G401.6 (cell line): ENCODE measurements around the gene ANKS1B.

Experiments
- FAIRE-seq: peaks from 2 replicates; lab custom pipeline; 2012; peaks lifted over from hg19 to GRCh38; lab: Jason Lieb, UNC

The ANKS1B gene

DNA sequence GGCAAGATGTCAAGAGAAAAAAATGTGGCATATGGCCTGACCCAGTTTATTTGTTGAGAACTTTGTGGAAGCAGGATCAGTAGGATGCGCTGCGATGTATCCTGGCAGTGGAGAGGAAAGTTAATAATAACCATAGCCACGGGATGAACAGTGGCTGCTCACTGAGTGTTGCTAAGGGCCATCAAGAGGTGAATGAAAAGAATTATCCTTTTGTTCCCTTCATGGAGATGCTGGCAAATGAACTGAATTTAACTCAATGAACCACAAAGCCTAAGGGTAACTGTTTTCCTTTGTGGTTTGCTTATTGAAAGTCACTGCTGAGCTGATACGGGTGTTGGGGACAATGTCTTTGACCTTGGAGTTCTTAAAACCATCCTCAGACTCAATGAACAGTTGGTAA lies 863.2 kb downstream of the ANKS1B start:
- no peak for FAIRE-seq

GRCh38 chr12:99119943-99120342 lies 864.8 kb downstream of the ANKS1B start:
- no peak for FAIRE-seq

GRCh38 chr12:99119449-99119848 lies 865.3 kb downstream of the ANKS1B start:
- no peak for FAIRE-seq

DNA sequence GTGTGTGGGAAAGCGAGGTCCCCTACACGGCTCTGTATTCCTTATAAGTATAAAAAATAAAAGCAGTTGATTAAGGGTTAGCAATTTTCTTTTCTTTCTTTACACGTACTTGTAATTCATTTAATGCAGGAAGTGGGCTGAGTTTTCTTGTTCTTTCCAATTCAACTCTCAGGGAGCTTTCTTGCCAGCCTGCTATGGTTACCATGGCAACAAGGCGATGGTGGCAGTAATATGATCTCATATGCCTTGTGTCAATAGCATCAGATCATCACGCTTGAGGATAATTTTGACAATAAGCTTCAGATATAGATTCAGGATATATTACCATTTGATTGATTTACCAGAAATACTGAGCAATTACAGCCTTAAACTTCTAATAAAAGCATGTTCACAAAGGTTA lies 873.1 kb downstream of the ANKS1B start:
- no peak for FAIRE-seq

GRCh38 chr12:99110868-99111267 lies 873.9 kb downstream of the ANKS1B start:
- no peak for FAIRE-seq

DNA sequence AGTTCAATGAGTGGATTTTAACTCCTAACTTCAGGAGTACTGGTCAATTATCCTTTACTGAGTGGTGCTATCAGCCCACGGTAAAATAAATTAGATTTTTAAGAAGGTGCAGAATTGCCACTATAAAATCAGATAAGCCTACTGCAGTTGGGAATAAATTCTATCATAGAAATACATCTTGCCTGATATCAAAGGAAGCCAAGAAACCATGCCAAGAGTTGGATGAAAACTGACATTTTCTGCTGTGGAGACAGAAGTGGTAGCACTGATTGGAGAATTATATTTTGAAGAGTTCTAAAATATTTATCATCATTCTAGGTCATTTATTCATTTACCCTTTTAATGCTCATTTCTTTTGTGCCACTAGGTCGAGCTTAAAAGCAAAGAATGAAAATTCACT lies 874.5 kb downstream of the ANKS1B start:
- no peak for FAIRE-seq

DNA sequence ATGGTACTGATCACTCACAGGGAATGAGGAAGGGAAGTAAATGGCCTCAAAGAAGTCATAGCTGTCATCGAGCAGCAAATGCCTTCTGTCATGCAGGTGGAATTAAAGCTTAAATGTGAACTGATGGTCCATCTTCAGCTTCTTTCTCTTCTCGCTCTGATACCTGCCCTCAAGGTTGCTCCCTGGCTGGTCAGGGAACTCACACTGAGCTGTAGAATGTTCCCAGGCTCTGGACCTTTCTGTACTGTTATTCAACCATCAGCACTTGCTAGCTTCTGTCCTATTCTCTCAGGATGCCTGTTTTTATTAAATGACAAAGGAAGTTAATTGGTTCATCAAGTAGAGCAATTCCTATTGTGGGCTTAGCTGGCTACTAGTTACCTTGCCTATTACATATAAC lies 875.8 kb downstream of the ANKS1B start:
- FAIRE-seq, result no peak

GRCh38 chr12:99099786-99100185 lies 885.0 kb downstream of the ANKS1B start:
- no peak for FAIRE-seq

DNA sequence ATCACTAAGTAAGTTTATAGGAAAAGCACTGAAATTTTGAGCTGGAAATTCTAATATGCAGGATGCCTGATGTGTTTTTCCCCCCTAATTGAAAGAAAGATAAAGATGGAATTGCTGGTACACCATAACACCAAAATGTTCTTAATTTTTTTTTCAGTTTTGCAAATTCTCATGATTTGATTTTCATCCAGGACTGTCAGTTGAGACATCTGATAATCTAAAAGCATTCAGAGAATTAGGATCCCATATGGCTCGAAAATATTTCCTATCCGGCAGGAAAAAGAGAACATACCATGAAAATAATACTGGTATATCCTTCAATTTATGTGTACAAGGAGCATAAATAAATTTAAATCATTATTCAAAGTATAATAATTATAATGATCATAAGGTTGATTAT lies 887.6 kb downstream of the ANKS1B start:
- FAIRE-seq, result no peak

- FAIRE-seq, result no peak
These were observed 891.6 kb downstream of the ANKS1B start for GRCh38 chr12:99093166-99093565.

DNA sequence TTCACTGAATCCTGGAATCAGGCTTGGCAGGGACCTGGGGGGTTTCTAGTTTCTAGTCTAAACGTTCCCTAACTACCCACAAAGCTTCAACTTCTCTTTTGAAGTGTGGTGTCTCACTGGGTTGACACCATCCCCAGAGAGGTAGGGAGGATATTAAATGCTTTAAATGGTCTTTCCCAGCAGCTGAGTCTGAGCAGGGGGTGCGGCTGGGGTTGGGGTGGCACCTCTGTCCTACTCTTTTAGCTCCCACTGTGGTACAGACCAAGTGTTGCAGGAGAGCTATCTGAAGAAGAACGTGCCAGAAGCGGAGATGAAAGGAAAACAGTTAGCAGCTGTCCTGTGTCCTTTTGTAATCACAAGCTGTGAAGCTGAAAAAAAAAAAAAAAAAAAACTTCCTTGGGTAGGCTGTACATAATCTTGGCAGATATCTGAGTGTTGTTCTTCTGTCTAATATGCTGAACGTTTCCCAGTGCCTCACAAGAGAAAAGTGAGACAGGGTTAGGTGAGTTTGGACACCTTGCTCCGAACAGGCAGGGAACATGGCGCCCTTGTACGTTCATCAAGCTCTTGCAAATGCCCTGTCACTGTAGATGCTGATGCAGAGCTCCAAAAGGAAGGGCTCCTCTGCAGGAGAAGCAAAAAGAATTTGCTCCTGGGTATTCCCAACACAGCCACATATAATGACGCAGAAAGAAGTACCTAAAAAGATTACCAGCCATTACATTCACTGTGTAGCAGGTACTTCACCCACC lies 892.5 kb downstream of the ANKS1B start:
- no peak for FAIRE-seq

DNA sequence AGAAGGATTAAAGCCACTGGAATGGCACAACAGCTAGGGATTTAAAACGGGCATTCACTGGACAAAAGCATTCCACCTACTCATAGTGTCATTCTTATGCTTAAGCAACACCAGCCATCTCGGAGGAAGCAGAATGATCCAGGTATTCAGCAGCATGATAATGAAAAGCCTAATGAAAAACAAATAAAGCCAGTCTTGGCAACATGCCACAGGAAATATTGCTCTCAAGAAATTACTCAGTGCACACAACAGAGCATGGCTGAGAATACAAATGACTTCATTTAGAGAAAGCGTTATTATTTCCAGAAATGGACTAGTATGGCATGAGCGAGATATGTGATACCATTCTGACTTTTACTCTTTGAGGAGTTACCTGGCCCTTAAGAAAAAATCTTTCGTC lies 897.5 kb downstream of the ANKS1B start:
- FAIRE-seq, result no peak

DNA sequence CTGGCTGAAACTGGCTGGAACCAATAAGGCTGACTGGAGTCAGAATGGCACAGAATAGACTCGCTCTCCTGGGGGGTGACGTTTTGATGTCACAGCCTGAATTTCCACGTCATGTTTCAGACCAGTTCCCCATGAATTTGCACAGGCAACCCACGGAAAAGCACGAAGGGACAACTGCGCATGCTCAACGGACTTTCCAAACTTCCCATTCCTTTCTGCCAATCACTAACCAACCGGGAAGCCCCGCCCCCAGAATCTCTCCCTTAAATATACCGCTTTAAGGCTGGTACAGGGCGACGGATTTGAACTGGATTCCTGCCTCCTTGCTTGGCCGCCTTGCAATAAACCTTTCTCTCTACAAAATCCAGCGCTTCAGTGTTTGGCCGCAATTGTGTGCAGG lies 904.9 kb downstream of the ANKS1B start:
- FAIRE-seq, result no peak

- no peak for FAIRE-seq
These were observed 915.6 kb downstream of the ANKS1B start for GRCh38 chr12:99068993-99069747.

DNA sequence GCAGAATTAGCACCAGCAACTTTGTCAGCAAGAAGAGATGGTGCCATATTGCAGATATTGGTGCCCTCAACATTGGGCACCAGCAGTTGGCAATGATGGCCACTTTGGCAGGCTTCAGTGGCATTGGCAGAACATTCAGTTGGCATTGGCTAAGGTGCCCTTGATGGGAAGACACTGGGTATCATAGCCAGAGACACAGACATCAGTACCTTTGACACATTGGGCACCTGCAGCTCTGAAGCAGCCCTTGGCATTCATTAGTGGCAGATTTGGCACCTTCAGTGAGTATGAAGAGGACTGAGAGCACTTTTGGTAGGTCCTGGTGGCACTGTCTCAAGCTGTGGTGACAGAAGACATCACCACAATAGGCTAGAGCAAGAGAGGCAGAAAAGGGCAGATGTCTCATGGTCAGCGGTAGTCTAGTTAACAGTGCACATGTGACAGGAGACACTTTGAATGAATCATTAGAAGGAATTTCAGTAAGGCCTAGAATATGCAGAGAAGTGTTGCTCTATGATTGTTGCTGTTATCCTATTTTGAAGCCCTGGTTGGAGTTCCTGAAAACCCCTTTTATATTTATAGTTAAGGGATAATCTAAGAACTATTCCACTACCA lies 917.5 kb downstream of the ANKS1B start:
- FAIRE-seq, result no peak

GRCh38 chr12:99066726-99067125 lies 918.0 kb downstream of the ANKS1B start:
- FAIRE-seq, result no peak

GRCh38 chr12:99063182-99063581 lies 921.6 kb downstream of the ANKS1B start:
- no peak for FAIRE-seq

DNA sequence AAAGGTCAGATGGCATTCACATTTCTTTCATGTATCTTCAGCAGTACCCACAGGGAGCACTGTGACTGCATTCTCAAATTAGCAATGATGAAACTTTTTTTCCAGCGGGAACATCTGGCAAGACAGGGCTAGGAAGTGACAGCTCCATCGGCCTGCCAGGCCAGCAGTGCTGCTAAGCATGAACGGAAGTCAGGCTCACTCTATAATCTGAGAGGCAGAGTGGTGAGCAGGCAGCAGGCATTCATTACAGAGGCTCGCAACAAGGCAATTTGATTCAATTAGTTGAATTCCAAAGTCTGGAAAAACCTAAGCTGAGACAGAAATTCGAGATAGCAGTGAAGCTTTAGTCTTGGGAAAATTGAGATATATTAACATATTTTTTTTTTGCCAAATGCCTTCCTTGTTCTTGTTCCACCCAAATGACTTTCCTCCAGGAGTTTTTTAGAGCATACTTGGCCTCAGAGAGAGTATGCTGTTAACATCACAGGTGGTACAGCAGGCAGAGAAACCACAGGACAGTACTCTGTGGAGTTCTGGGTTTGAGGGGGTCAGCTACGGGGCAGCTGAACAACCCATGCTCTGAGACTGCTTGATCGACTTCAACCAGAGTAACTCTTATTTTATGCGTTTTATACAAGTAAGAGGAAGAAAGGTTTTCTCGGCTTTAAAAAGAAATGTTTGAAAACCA lies 924.8 kb downstream of the ANKS1B start:
- FAIRE-seq, result no peak

DNA sequence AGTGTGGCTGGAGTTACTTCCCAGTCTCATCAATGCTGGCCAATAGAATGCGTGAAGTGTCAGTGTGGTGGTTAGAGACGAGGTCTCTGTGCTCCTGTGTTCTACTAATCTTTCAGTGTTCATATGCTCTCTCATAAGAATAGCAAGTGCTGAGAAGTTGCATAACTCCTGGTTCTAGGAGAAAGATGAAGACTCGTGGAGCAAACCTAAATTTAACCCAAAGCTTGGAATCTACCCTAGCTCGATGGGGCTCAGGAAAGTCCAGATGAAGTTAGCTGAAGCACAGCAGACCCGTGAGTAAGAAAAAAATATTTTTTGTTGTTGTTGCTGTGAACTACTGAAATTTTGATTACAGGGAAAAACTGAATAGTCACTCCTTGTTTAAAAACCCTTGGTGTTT lies 927.1 kb downstream of the ANKS1B start:
- FAIRE-seq, result no peak

GRCh38 chr12:99056186-99056585 lies 928.5 kb downstream of the ANKS1B start:
- no peak for FAIRE-seq

DNA sequence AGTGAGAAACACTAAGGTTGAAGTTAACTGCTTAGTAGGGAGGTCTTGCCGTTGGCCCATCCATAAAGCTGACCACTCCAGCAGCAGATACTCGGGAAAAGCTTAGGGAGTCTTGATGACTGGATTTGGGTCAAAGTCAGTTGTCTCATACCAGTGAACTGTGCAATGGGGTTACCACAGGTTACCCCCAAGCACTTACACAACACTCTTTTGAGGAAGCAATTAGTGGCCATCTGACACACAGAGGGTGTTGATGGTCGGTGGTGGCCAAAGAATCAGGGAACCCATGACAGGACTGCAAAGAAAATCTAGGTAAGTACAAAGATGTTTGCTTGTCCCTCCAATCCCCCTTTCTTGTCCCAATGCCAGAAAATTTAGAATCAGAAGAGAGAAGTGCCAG lies 929.4 kb downstream of the ANKS1B start:
- no peak for FAIRE-seq

DNA sequence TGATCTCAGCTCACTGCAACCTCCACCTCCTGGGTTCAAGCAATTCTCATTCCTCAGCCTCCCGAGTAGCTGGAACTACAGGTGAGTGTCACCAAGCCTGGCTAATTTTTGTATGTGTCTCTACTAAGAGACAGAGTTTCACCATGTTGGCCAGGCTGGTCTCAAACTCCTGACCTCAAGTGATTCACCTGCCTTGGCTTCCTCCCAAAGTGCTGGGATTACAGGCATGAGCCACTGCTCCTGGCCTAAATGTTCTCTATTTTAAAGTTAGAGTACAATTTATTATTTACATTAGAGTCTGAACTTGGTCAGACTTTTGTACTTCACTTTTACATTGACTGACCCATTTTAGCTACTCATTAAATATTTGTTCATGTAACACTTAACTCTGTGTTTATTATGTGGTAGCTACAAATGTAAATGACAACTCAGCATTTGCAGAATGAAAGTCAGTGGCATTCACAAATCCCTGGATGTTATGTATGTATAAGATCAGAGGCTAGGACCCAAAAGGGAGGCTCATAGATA lies 930.1 kb downstream of the ANKS1B start:
- FAIRE-seq, result no peak
